Body of pancreas (tissue), 4 donors: ENCODE measurements around the gene KLHL10. TPM values are rescaled to one million over a fixed set of nuclear protein-coding genes. Genes with fewer than 3 reads are reported as not detected.

Experiments used
- ATAC-seq: fragments of 150-250 bp; one replicate; pipeline ENCODE4 v1.9.1; 2016
- DNase-seq, 4 donors: peaks; one replicate each; pipeline ENCODE4 v3.0.0-alpha.2; 2019
- H3K27ac ChIP-seq, 4 donors: fragments of 200-600 bp; sonication (generic); 1 replicate in 3 of 4; 2 replicates in 1 of 4; pipeline versions ENCODE4 v1.5.1 to v1.6.1; 2016 to 2019; ENCODE audit warnings: mild to moderate bottlenecking in 1 of 4, mixed read lengths in 1 of 4, moderate library complexity in 1 of 4
- H3K27me3 ChIP-seq, 2 donors: fragments of 200-600 bp; sonication (generic); one replicate each; pipeline ENCODE4 v1.6.0; 2016; ENCODE audit warnings: mild to moderate bottlenecking in 1 of 2
- H3K36me3 ChIP-seq, 2 donors: fragments of 200-600 bp; sonication (generic); replicated peaks in 1 of 2; 2 replicates each; pipeline ENCODE4 v1.5.1; 2016; ENCODE audit warnings: low read depth in 2 of 2; ENCODE audit not compliant: insufficient read depth in 1 of 2
- H3K4me1 ChIP-seq: fragments of 200-600 bp; sonication (generic); one replicate; pipeline ENCODE4 v1.6.0; 2016
- H3K4me3 ChIP-seq, 2 donors: fragments of 200-600 bp; sonication (generic); 1 replicate in 1 of 2; 2 replicates in 1 of 2; pipeline ENCODE4 v1.5.1; 2016 to 2019
- H3K9me3 ChIP-seq, 3 donors: fragments of 200-600 bp; sonication (generic); 1 replicate in 2 of 3; 2 replicates in 1 of 3; pipeline ENCODE4 v1.5.1; 2016
- CTCF ChIP-seq, 7 experiments: fragments of 450-650 bp in 4 of 7; fragments of 200-600 bp in 3 of 7; sonication (generic) in 3 of 7; IDR thresholded peaks; one replicate each; pipeline ENCODE4 v1.5.1; 2016 to 2019; ENCODE audit warnings: antibody characterized with exemption in 7 of 7
- POLR2A ChIP-seq, 3 donors: fragments of 450-650 bp; IDR thresholded peaks; one replicate each; pipeline ENCODE4 v1.6.1; 2016; ENCODE audit warnings: antibody characterized with exemption in 3 of 3, mild to moderate bottlenecking in 2 of 3
- WGBS, 2 donors: methylation state at CpG; one replicate each; pipeline ENCODE4 v1.1.5; 2017; 5-methylcytosine and 5-hydroxymethylcytosine counted together
- intact Hi-C: fragments of 100-400 bp; cut with DNase I; formaldehyde crosslinking; loops from one replicate; pipeline ENCODE4 v1.15.1; 2023
- total RNA-seq, 2 donors: library from RNA; depleted of rRNA; stranded (reverse); fragments of >200 nt; gene quantifications; one replicate each; pipeline ENCODE4 v1.1.0, GENCODE V29; 2016

KLHL10 gene
- total RNA-seq, 2 donors from 2014 or later = not detected

- Histone ChIP-seq H3K36me3 (peaks cover 19 to 53% of the 10 kb centered on the region in 2 donors), H3K27me3 (no peaks in the 10 kb centered on the region), H3K27ac (no peak overlapping the region), H3K4me1 (no peaks in the 10 kb centered on the region), H3K9me3 (no peaks in the 10 kb centered on the region), H3K4me3 (no peak overlapping the region)
- TF ChIP-seq POLR2A (IDR thresholded peaks at IDR 0.05) (no peak), CTCF (IDR thresholded peaks at IDR 0.05) (no peak)
- WGBS, 2 donors = 81 to 84% methylated on average over 6 of the region's 6 CpGs
- no peak for ATAC-seq
- no peak for DNase-seq
- intact Hi-C loops = no loop called here
Observed at GRCh38 chr17:41882756-41883155, 45.1 kb downstream of the KLHL10 start.

- Histone ChIP-seq H3K4me1 (no peaks in the 10 kb centered on the region), H3K27me3 (no peaks in the 10 kb centered on the region), H3K27ac (no peak overlapping the region), H3K36me3 (peaks cover 22 to 46% of the 10 kb centered on the region in 2 donors), H3K9me3 (no peaks in the 10 kb centered on the region), H3K4me3 (no peak overlapping the region)
- DNase-seq (no peak), ATAC-seq (no peak)
- 86 to 95% methylated on average over 6 of the region's 6 CpGs for WGBS, 2 donors
- peak in 1 of 7 experiments; percentile 5 for TF ChIP-seq CTCF (IDR thresholded peaks at IDR 0.05)
- TF ChIP-seq POLR2A (IDR thresholded peaks at IDR 0.05) = no peak
- intact Hi-C loops = no loop called here
Observed at GRCh38 chr17:41885733-41886132, 48.1 kb downstream of the KLHL10 start.

- H3K27me3 ChIP-seq = no peaks in the 10 kb centered on the region
- DNase-seq (no peak), ATAC-seq (no peak)
- intact Hi-C loops = no loop called here
- no peaks in the 10 kb centered on the region for H3K9me3 ChIP-seq
- 73 to 81% methylated on average over 6 of the region's 6 CpGs for WGBS, 2 donors
- no peak overlapping the region for H3K4me3 ChIP-seq
- H3K36me3 ChIP-seq = peaks cover 33 to 49% of the 10 kb centered on the region in 2 donors
- H3K27ac ChIP-seq = no peak overlapping the region
- no peaks in the 10 kb centered on the region for H3K4me1 ChIP-seq
- TF ChIP-seq POLR2A (IDR thresholded peaks at IDR 0.05) (no peak), CTCF (IDR thresholded peaks at IDR 0.05) (no peak)
Observed at GRCh38 chr17:41888332-41888965, 50.8 kb downstream of the KLHL10 start.

GRCh38 chr17:41891135-41892020, 53.8 kb downstream of the KLHL10 start:
- TF ChIP-seq POLR2A (IDR thresholded peaks at IDR 0.05) (no peak), CTCF (IDR thresholded peaks at IDR 0.05) (no peak)
- no peak overlapping the region for H3K27ac ChIP-seq
- H3K36me3 ChIP-seq = peaks cover 27 to 29% of the 10 kb centered on the region in 2 donors
- DNase-seq = no peak
- H3K27me3 ChIP-seq = no peaks in the 10 kb centered on the region
- WGBS, 2 donors = 85 to 92% methylated on average over 7 of the region's 7 CpGs
- intact Hi-C loops = no loop called here
- peaks cover 19% of the 10 kb centered on the region for H3K4me1 ChIP-seq
- no peaks in the 10 kb centered on the region for H3K9me3 ChIP-seq
- ATAC-seq = no peak
- no peak overlapping the region for H3K4me3 ChIP-seq
